Esophagus muscularis mucosa (tissue), 4 donors: ENCODE results near the gene ELFN1. TPM values are rescaled to one million over a fixed set of nuclear protein-coding genes. Genes with fewer than 3 reads are reported as not detected.

Experiments
- DNase-seq: peaks from one replicate; pipeline ENCODE4 v3.0.0-alpha.2; 2017; ENCODE audit errors: extremely low spot score
- H3K27ac ChIP-seq, 4 donors: fragments of 200-600 bp; sonication (generic); replicated peaks in 1 of 4; 1 replicate in 3 of 4; 2 replicates in 1 of 4; pipeline ENCODE4 v1.5.1; 2016 to 2019; ENCODE audit warnings: mild to moderate bottlenecking in 1 of 4
- H3K27me3 ChIP-seq, 4 donors: fragments of 200-600 bp; sonication (generic); one replicate each; pipeline versions ENCODE4 v1.5.1 to v1.6.0; 2016 to 2019
- H3K36me3 ChIP-seq, 4 donors: fragments of 200-600 bp; sonication (generic); one replicate each; pipeline ENCODE4 v1.5.1; 2016 to 2019
- H3K4me1 ChIP-seq, 4 donors: fragments of 200-600 bp; sonication (generic); one replicate each; pipeline ENCODE4 v1.5.1; 2016 to 2019
- H3K4me3 ChIP-seq, 4 donors: fragments of 200-600 bp; sonication (generic); 1 replicate in 2 of 4; 2 replicates in 2 of 4; pipeline ENCODE4 v1.5.1; 2016 to 2019; ENCODE audit warnings: mild to moderate bottlenecking in 4 of 4, moderate library complexity in 1 of 4
- H3K9me3 ChIP-seq, 4 donors: fragments of 200-600 bp; sonication (generic); 1 replicate in 3 of 4; 2 replicates in 1 of 4; pipeline ENCODE4 v1.5.1; 2016 to 2019
- EP300 ChIP-seq: sonication (generic); formaldehyde crosslinking; IDR thresholded peaks from one replicate; pipeline ENCODE4 v1.6.1; 2017; ENCODE audit warnings: antibody characterized with exemption
- POLR2A ChIP-seq: fragments of 450-650 bp; IDR thresholded peaks from one replicate; pipeline ENCODE4 v1.6.1; 2017; ENCODE audit warnings: antibody characterized with exemption, moderate library complexity, mild to moderate bottlenecking, low read depth
- POLR2AphosphoS5 ChIP-seq, 2 donors: sonication (generic); formaldehyde crosslinking; IDR thresholded peaks; one replicate each; pipeline ENCODE4 v1.6.1; 2017; ENCODE audit warnings: antibody characterized with exemption in 2 of 2
- WGBS: methylation state at CpG from one replicate; pipeline ENCODE4 v1.1.5; 2018; 5-methylcytosine and 5-hydroxymethylcytosine counted together
- intact Hi-C: fragments of 100-400 bp; cut with DNase I; formaldehyde crosslinking; loops from one replicate; pipeline ENCODE4 v1.15.1; 2023
- total RNA-seq, 4 donors: library from RNA; depleted of rRNA; stranded (reverse); fragments of >200 nt; gene quantifications; one replicate each; pipeline versions ENCODE4 v1.1.0 to v1.2.1, GENCODE V29; 2016
- TF ChIP-seq, protein P1 (sequence below), 3 experiments: fragments of 200-600 bp in 2 of 3; fragments of 450-650 bp in 1 of 3; sonication (generic) in 2 of 3; IDR thresholded peaks; one replicate each; pipeline ENCODE4 v1.5.1; 2017 to 2019; ENCODE audit warnings: antibody characterized with exemption in 3 of 3, mild to moderate bottlenecking in 2 of 3, moderate library complexity in 1 of 3

ELFN1 gene
- total RNA-seq, 4 donors from 2014 or later: 0.86 to 3.3 (median 1.9) TPM

DNA sequence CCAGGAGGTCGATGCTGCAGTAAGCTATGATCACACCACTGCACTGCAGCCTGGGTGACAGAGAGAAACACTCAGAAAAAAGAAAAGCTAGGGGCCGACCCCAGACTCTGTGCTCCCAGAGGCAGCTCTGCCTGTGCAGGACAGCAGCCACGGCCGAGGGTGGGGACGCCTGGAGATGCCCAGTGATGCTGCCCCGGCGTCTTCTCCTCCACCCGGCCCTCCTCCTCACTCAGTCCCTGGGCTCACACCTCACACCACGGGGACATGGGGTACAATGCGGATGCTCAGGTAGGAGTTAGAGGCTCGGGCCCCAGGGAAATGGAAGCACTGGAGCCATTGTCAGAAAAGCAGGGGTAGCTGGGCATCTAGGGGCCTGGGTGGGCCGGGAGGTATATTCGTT, 46.3 kb upstream of the ELFN1 start:
- H3K4me3 ChIP-seq: no peak overlapping the region
- no peaks in the 10 kb centered on the region for H3K4me1 ChIP-seq
- H3K9me3 ChIP-seq: peaks cover 0 to 3% (median under 1%) of the 10 kb centered on the region in 4 donors
- DNase-seq: no peak
- H3K27me3 ChIP-seq: peaks cover 0 to 62% (median 0%) of the 10 kb centered on the region in 4 donors
- no peaks in the 10 kb centered on the region for H3K36me3 ChIP-seq
- WGBS: 75% methylated on average over 13 of the region's 13 CpGs
- no peak for TF ChIP-seq EP300
- TF ChIP-seq POLR2AphosphoS5 (IDR thresholded peaks at IDR 0.05): no peak
- TF ChIP-seq POLR2A: no peak
- TF ChIP-seq, protein P1, sequence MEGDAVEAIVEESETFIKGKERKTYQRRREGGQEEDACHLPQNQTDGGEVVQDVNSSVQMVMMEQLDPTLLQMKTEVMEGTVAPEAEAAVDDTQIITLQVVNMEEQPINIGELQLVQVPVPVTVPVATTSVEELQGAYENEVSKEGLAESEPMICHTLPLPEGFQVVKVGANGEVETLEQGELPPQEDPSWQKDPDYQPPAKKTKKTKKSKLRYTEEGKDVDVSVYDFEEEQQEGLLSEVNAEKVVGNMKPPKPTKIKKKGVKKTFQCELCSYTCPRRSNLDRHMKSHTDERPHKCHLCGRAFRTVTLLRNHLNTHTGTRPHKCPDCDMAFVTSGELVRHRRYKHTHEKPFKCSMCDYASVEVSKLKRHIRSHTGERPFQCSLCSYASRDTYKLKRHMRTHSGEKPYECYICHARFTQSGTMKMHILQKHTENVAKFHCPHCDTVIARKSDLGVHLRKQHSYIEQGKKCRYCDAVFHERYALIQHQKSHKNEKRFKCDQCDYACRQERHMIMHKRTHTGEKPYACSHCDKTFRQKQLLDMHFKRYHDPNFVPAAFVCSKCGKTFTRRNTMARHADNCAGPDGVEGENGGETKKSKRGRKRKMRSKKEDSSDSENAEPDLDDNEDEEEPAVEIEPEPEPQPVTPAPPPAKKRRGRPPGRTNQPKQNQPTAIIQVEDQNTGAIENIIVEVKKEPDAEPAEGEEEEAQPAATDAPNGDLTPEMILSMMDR (IDR thresholded peaks at IDR 0.05): no peak
- H3K27ac ChIP-seq: no peak overlapping the region
- intact Hi-C loops: no loop called here

- WGBS: 71% methylated on average over 16 of the region's 18 CpGs
- DNase-seq: no peak
- TF ChIP-seq POLR2AphosphoS5 (IDR thresholded peaks at IDR 0.05) (no peak), EP300 (no peak), POLR2A (no peak)
- TF ChIP-seq, protein P1 (IDR thresholded peaks at IDR 0.05): no peak
- no peak overlapping the region for H3K4me3 ChIP-seq
- no peaks in the 10 kb centered on the region for H3K36me3 ChIP-seq
- H3K4me1 ChIP-seq: no peaks in the 10 kb centered on the region
- no peak overlapping the region for H3K27ac ChIP-seq
- H3K27me3 ChIP-seq: peaks cover 0 to 59% (median 0%) of the 10 kb centered on the region in 4 donors
- H3K9me3 ChIP-seq: peaks cover 0 to 16% (median 14%) of the 10 kb centered on the region in 4 donors
- intact Hi-C loops: no loop called here
Observed at GRCh38 chr7:1624999-1625927, 44.8 kb upstream of the ELFN1 start.

GRCh38 chr7:1626769-1627168, 43.3 kb upstream of the ELFN1 start:
- H3K27ac ChIP-seq: no peak overlapping the region
- no peak for TF ChIP-seq EP300
- no peak for TF ChIP-seq POLR2AphosphoS5 (IDR thresholded peaks at IDR 0.05)
- TF ChIP-seq, protein P1 (IDR thresholded peaks at IDR 0.05): no peak
- no peaks in the 10 kb centered on the region for H3K36me3 ChIP-seq
- no peak for DNase-seq
- H3K9me3 ChIP-seq: peaks cover 0 to 17% (median 14%) of the 10 kb centered on the region in 4 donors
- no peak overlapping the region for H3K4me3 ChIP-seq
- no peaks in the 10 kb centered on the region for H3K4me1 ChIP-seq
- 87% methylated on average over 1 of the region's 1 CpG for WGBS
- peaks cover 0 to 56% (median 0%) of the 10 kb centered on the region in 4 donors for H3K27me3 ChIP-seq
- intact Hi-C loops: no loop called here

GRCh38 chr7:1630700-1631336, 39.3 kb upstream of the ELFN1 start:
- H3K9me3 ChIP-seq: peaks cover 0 to 36% (median 28%) of the 10 kb centered on the region in 4 donors
- TF ChIP-seq POLR2A: no peak
- TF ChIP-seq EP300: no peak
- H3K27me3 ChIP-seq: peaks cover 0 to 58% (median 4%) of the 10 kb centered on the region in 4 donors
- no peak overlapping the region for H3K27ac ChIP-seq
- no peak for DNase-seq
- H3K36me3 ChIP-seq: no peaks in the 10 kb centered on the region
- intact Hi-C loops: no loop called here
- no peaks in the 10 kb centered on the region for H3K4me1 ChIP-seq
- H3K4me3 ChIP-seq: no peak overlapping the region
- 87% methylated on average over 3 of the region's 3 CpGs for WGBS

- intact Hi-C loops: no loop called here
- no peaks in the 10 kb centered on the region for H3K36me3 ChIP-seq
- peaks cover 0 to 53% (median 4%) of the 10 kb centered on the region in 4 donors for H3K27me3 ChIP-seq
- no peak overlapping the region for H3K27ac ChIP-seq
- peaks cover 0 to 44% (median 36%) of the 10 kb centered on the region in 4 donors for H3K9me3 ChIP-seq
- DNase-seq: no peak
- 81% methylated on average over 3 of the region's 5 CpGs for WGBS
- no peak for TF ChIP-seq EP300
- no peak for TF ChIP-seq POLR2AphosphoS5 (IDR thresholded peaks at IDR 0.05)
- TF ChIP-seq POLR2A: no peak
- TF ChIP-seq, protein P1 (IDR thresholded peaks at IDR 0.05): no peak
- no peak overlapping the region for H3K4me3 ChIP-seq
- no peaks in the 10 kb centered on the region for H3K4me1 ChIP-seq
Observed at GRCh38 chr7:1631678-1632077, 38.4 kb upstream of the ELFN1 start.
